HL-60 (cell line): ENCODE data around the gene ANO3.

Experiments used
- DNase-seq, 2 experiments: peaks; one replicate each; pipeline ENCODE4 v3.0.0-alpha.2; 2010 to 2020; ENCODE audit warnings: low read depth in 1 of 2, low spot score in 1 of 2
- H3K27ac ChIP-seq: fragments of 250-450 bp; sonication (Bioruptor Pico); replicated peaks from 2 replicates; pipeline ENCODE4 v1.5.1; 2020; ENCODE audit warnings: mild to moderate bottlenecking, moderate library complexity
- H3K27me3 ChIP-seq: fragments of 250-450 bp; sonication (Bioruptor Pico); 2 replicates; pipeline ENCODE4 v1.5.1; 2021; ENCODE audit warnings: mild to moderate bottlenecking, moderate library complexity; ENCODE audit not compliant: insufficient read depth, poor library complexity, severe bottlenecking
- H3K4me3 ChIP-seq: replicated peaks from 2 replicates; pipeline ENCODE4 v1.5.1; 2011; ENCODE audit warnings: mild to moderate bottlenecking, control low read depth, low read length; ENCODE audit not compliant: insufficient read depth
- CTCF ChIP-seq: IDR thresholded peaks from one replicate; pipeline ENCODE4 v1.5.1; 2011; ENCODE audit warnings: low read length, control low read depth, inconsistent platforms; ENCODE audit not compliant: insufficient read depth
- GABPA ChIP-seq: IDR thresholded peaks from 2 replicates; pipeline ENCODE4 v1.6.1; 2012; ENCODE audit warnings: low read depth
- POLR2AphosphoS5 ChIP-seq: IDR thresholded peaks from 2 replicates; pipeline ENCODE4 v1.6.1; 2012; ENCODE audit warnings: low read depth
- REST ChIP-seq: IDR thresholded peaks from 2 replicates; pipeline ENCODE4 v1.6.1; 2012; ENCODE audit warnings: low read depth; ENCODE audit not compliant: insufficient replicate concordance
- SPI1 ChIP-seq: IDR thresholded peaks from 2 replicates; pipeline ENCODE4 v1.6.1; 2012; ENCODE audit warnings: low read depth, mild to moderate bottlenecking, borderline replicate concordance

The ANO3 gene

GRCh38 chr11:26326793-26327400 is 5.0 kb upstream of the ANO3 start:
- Histone ChIP-seq H3K27ac (no peak overlapping the region), H3K27me3 (peaks cover 6% of the 10 kb centered on the region), H3K4me3 (no peak overlapping the region)
- TF ChIP-seq GABPA (no peak), REST (no peak), CTCF (no peak), SPI1 (no peak), POLR2AphosphoS5 (no peak)
- DNase-seq = no peak

GRCh38 chr11:26329206-26329605 is 2.7 kb upstream of the ANO3 start:
- no peak overlapping the region for H3K27ac ChIP-seq
- TF ChIP-seq REST (no peak), SPI1 (no peak), GABPA (no peak), POLR2AphosphoS5 (no peak), CTCF (no peak)
- H3K27me3 ChIP-seq = peaks cover 15% of the 10 kb centered on the region
- H3K4me3 ChIP-seq = no peak overlapping the region
- DNase-seq = no peak

- DNase-seq = no peak
- TF ChIP-seq CTCF (no peak), SPI1 (no peak), POLR2AphosphoS5 (no peak), GABPA (no peak), REST (no peak)
- no peak overlapping the region for H3K27ac ChIP-seq
- no peak overlapping the region for H3K4me3 ChIP-seq
- peaks cover 15% of the 10 kb centered on the region for H3K27me3 ChIP-seq
These were observed 1.7 kb upstream of the ANO3 start for GRCh38 chr11:26330262-26330661.
